ENCODE measurements around the gene CD209. TPM values are rescaled to one million over a fixed set of nuclear protein-coding genes. Genes with fewer than 3 reads are reported as not detected.
"Not testable (repeated sequence)": the region's sequence is repeated elsewhere in the genome, so short reads cannot be mapped to it uniquely, and the experiment has no call there.

CD209 gene
- polyA plus RNA-seq, 3 donors, result 1.4 to 2.7 (median 1.5) TPM

GRCh38 chr19:7772752-7773291 is 25.5 kb upstream of the CD209 start:
- DNase-seq (ENCODE audit: extremely low read depth in 1 of 11, low read depth in 9 of 11, low spot score in 4 of 11), result no peak

- DNase-seq (ENCODE audit: extremely low read depth in 1 of 11, low read depth in 9 of 11, low spot score in 4 of 11), result no peak
Observed at GRCh38 chr19:7771072-7771471, 23.7 kb upstream of the CD209 start.

DNA sequence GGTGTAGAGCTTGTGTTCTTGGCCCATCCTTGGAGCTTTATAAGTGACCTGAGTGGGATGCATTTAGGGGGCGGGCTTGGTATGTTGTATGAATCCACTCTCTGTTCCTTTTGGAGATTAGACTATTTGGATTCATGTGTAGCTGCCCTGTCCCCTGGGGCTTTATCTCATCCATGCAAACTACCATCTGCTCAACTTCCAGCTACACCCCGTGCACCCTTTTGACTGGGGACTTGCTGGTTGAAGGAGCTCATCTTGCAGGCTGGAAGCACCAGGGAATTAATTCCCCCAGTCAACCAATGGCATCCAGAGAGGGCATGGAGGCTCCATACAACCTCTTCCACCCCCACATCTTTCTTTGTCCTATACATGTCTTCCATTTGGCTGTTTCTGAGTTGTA is 21.8 kb upstream of the CD209 start:
- no peak for DNase-seq (ENCODE audit: extremely low read depth in 1 of 11, low read depth in 9 of 11, low spot score in 4 of 11)

GRCh38 chr19:7767487-7767886 is 20.2 kb upstream of the CD209 start:
- no peak for DNase-seq (ENCODE audit: extremely low read depth in 1 of 11, low read depth in 9 of 11, low spot score in 4 of 11)

GRCh38 chr19:7766535-7766934 is 19.2 kb upstream of the CD209 start:
- DNase-seq (ENCODE audit: extremely low read depth in 1 of 11, low read depth in 9 of 11, low spot score in 4 of 11), result no peak

GRCh38 chr19:7765043-7765442 is 17.7 kb upstream of the CD209 start:
- DNase-seq (ENCODE audit: extremely low read depth in 1 of 11, low read depth in 9 of 11, low spot score in 4 of 11), result not testable (repeated sequence)

DNA sequence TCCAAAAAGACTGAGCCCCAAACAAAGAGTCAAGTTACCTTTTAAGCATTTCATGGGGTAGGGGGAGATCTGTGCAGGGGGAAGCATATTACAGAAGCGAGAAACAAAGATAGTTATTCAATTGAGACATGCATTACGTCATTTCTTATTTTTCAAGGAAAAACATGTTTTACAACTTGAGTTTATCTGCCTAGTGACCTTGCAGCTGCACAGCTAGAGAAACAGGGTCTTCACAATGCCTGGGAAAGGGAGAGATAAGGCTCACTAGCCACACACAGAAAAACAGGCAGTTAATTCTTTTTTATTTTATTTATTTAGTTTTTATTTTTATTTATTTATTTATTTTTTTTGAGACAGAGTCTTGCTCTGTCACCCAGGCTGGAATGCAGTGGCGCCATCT is 16.8 kb upstream of the CD209 start:
- DNase-seq (ENCODE audit: extremely low read depth in 1 of 11, low read depth in 9 of 11, low spot score in 4 of 11), result not testable (repeated sequence)

DNA sequence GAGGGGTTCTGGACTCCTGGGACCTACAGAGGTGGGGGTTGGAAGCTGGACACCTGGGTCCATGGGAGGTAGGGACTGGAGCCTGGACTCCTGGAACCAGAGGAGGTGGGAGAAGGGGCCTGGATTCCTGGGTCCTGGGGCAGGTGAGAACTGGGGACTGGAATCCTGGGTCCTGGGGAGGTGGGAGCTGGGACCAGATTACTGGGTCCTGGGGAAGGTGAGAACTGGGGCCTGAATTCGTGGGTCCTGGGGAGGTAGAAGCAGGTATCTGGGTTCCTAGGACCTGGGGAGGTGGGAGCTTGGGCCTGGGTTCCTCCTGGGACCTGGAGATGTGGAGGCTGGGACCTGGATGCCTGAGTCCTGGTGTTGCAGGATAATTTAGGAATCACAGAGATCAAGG is 16.4 kb upstream of the CD209 start:
- DNase-seq (ENCODE audit: extremely low read depth in 1 of 11, low read depth in 9 of 11, low spot score in 4 of 11), result no peak

- DNase-seq (ENCODE audit: extremely low read depth in 1 of 11, low read depth in 9 of 11, low spot score in 4 of 11), result no peak
Observed at GRCh38 chr19:7762719-7763293, 15.5 kb upstream of the CD209 start, which contains the start of gene CLEC4M. TSS of gene CLEC4M (plus strand) at chr19:7763243. CDS start at chr19:7763267, 24 bp downstream.

DNA sequence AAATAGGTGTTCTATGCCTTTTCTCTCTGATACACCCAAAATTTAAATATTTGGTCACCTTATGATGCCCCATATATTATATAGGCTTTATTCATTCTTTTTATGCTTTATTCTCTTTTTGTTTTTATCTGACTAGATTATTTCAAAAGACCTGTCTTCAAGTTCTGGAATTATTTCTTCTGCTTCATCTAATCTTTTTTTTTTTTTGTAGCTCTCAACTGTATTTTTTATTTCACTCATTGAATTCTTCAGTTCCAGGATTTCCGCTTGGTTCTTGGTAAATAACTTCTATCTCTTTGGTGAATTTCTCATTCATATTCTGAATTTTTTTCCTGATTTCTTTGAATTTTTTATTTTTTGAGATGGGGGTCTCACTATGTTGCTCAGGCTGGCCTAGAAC is 11.8 kb upstream of the CD209 start:
- DNase-seq (ENCODE audit: extremely low read depth in 1 of 11, low read depth in 9 of 11, low spot score in 4 of 11), result no peak

DNA sequence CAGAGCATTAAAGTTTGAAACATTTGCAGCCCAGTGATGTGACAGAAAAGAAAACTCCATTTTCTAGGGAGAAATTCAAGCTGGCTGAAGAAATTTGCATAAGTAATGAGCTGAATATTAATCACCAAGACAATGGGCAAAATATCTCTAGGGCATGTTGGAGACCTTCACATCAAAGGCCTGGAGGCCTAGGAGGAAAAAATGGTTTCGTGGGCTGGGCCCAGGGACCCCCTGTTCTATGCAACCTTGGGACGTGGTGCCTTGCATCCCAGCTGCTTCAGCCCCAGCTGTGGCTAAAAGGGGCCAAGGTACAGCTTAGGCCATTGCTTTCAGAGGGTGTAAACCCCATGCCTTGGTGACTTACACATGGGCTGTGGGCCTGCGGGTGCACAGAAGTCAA is 10.0 kb upstream of the CD209 start:
- DNase-seq (ENCODE audit: extremely low read depth in 1 of 11, low read depth in 9 of 11, low spot score in 4 of 11), result no peak

- no peak for DNase-seq (ENCODE audit: extremely low read depth in 1 of 11, low read depth in 9 of 11, low spot score in 4 of 11)
Observed at GRCh38 chr19:7756258-7756657, 8.9 kb upstream of the CD209 start.

- DNase-seq (ENCODE audit: extremely low read depth in 1 of 11, low read depth in 9 of 11, low spot score in 4 of 11), result no peak
Observed at GRCh38 chr19:7751157-7751783, 3.9 kb upstream of the CD209 start.

DNA sequence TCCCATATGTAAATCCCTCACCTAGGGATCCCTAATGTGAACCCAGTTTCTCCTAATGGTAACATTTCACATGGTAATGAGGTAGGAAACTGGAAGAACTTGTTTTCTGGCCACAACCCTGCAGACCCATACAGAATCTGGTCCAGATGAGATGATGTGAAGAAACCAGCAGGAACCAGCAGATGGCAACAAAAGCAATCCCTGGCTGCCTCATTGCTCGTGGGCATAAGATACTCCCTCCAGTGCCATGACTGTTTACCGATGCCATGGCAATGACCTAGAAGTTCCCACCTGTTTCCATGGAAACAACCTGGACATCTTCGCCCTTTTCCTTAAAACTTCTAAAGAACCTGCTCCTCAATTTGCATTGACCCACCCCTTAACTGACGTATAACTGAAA is 1.4 kb upstream of the CD209 start:
- peak in 6 of 11 donors; percentile 13 to 48 (median 36) for DNase-seq (ENCODE audit: extremely low read depth in 1 of 11, low read depth in 9 of 11, low spot score in 4 of 11)

DNA sequence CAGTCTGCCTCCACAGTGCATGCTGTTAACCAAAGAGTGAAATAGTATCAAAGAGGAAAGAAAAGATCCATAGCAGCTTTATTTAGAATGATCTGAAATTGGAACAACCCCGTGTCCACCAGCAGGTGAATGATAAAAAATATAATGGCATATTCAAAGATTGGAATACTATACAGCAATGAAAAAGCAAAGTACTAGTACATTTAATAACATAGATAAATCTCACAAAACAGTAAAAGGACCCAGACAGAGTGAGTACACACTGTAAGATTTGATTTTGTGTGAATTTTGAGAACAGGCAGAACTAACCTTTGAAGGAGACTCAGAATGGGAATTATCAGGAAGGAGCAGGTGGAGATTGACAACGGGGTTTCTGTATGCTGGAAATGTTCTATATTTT is 837 bp upstream of the CD209 start:
- no peak for DNase-seq (ENCODE audit: extremely low read depth in 1 of 11, low read depth in 9 of 11, low spot score in 4 of 11)

- DNase-seq (ENCODE audit: extremely low read depth in 1 of 11, low read depth in 9 of 11, low spot score in 4 of 11), result not testable (repeated sequence)
Observed at GRCh38 chr19:7746306-7746705, 1.0 kb downstream of the CD209 start.

DNA sequence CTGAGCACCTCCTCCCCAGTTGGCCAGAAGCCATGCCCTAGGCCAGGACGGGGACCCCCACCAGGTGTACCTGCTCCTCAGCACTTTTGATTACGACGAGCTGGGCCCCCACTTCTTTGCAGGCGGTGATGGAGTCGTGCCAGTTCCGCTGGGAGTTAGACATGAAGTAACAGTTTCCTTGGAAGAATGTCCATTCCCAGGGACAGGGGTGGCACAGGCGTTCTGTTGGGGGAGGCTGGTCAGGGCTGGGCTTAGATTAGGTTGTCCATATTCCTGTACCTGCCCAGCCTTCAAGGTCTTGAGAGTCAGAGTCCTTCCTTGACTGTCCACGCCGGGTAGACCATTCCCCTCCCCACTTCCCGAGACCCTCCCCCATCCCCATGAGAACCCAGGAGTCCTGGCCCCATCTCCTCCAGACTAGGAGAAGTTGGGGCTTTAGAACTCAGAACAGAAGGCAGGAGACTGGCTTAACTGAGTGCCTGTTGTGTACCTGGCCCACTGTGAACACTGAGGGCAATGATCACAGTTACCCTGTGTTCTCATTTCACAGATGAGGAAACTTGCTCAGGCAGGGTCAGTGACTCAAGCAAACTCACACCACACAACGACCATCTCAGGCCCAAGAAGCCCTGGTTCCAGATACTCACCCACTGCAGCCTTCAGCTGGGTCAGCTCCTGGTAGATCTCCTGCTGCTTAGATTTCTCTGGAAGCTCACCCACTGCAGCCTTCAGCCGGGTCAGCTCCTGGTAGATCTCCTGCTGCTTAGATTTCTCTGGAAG is 2.3 kb downstream of the CD209 start:
- no peak for DNase-seq (ENCODE audit: extremely low read depth in 1 of 11, low read depth in 9 of 11, low spot score in 4 of 11)

- DNase-seq (ENCODE audit: extremely low read depth in 1 of 11, low read depth in 9 of 11, low spot score in 4 of 11), result no peak
Observed at GRCh38 chr19:7744199-7744786, 3.0 kb downstream of the CD209 start.

GRCh38 chr19:7743425-7743841 is 3.9 kb downstream of the CD209 start:
- DNase-seq (ENCODE audit: extremely low read depth in 1 of 11, low read depth in 9 of 11, low spot score in 4 of 11), result no peak

GRCh38 chr19:7742991-7743390 is 4.3 kb downstream of the CD209 start:
- DNase-seq (ENCODE audit: extremely low read depth in 1 of 11, low read depth in 9 of 11, low spot score in 4 of 11), result no peak
